Neural progenitor cell (in vitro differentiated cells): ENCODE measurements around the gene SLC22A24.

Experiments used
- EZH2 ChIP-seq: fragments of 200-600 bp; sonication (generic); IDR thresholded peaks from 2 replicates; pipeline ENCODE4 v1.6.1; 2017; ENCODE audit warnings: antibody characterized with exemption, mild to moderate bottlenecking, moderate library complexity
- EZH2phosphoT487 ChIP-seq: fragments of 200-600 bp; sonication (generic); IDR thresholded peaks from 2 replicates; pipeline ENCODE4 v1.6.1; 2017; ENCODE audit warnings: antibody characterized with exemption
- TF ChIP-seq, protein P1 (sequence below): fragments of 200-600 bp; sonication (generic); IDR thresholded peaks from 2 replicates; pipeline ENCODE4 v1.5.1; 2017; ENCODE audit warnings: antibody characterized with exemption, mild to moderate bottlenecking

GRCh38 chr11:63155794-63156193, 11.8 kb upstream of the SLC22A24 start:
- TF ChIP-seq EZH2, result no peak
- TF ChIP-seq, protein P1, sequence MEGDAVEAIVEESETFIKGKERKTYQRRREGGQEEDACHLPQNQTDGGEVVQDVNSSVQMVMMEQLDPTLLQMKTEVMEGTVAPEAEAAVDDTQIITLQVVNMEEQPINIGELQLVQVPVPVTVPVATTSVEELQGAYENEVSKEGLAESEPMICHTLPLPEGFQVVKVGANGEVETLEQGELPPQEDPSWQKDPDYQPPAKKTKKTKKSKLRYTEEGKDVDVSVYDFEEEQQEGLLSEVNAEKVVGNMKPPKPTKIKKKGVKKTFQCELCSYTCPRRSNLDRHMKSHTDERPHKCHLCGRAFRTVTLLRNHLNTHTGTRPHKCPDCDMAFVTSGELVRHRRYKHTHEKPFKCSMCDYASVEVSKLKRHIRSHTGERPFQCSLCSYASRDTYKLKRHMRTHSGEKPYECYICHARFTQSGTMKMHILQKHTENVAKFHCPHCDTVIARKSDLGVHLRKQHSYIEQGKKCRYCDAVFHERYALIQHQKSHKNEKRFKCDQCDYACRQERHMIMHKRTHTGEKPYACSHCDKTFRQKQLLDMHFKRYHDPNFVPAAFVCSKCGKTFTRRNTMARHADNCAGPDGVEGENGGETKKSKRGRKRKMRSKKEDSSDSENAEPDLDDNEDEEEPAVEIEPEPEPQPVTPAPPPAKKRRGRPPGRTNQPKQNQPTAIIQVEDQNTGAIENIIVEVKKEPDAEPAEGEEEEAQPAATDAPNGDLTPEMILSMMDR, result no peak
- no peak for TF ChIP-seq EZH2phosphoT487
